ENCODE data around the gene CIDEB.

GRCh38 chr14:24315243-24315806, 7.5 kb upstream of the CIDEB start:
- no peak for TF ChIP-seq POLR2A (IDR thresholded peaks at IDR 0.05)
- no peak for TF ChIP-seq CTCF (IDR thresholded peaks at IDR 0.05)

Data from body of pancreas (tissue), 4 donors.